Gastrocnemius medialis (tissue), 4 donors: ENCODE data around the gene RSF1. TPM values are rescaled to one million over a fixed set of nuclear protein-coding genes. Genes with fewer than 3 reads are reported as not detected.

ENCODE experiments used
- ATAC-seq, 2 donors: fragments of 150-250 bp; one replicate each; pipeline ENCODE4 v1.9.1; 2016
- DNase-seq, 2 donors: peaks; one replicate each; pipeline ENCODE4 v3.0.0-alpha.2; 2019
- H3K27ac ChIP-seq, 4 donors: fragments of 200-600 bp; sonication (generic); 1 replicate in 1 of 4; 2 replicates in 3 of 4; pipeline ENCODE4 v1.5.1; 2016 to 2018; ENCODE audit warnings: mild to moderate bottlenecking in 2 of 4, moderate library complexity in 1 of 4
- H3K27me3 ChIP-seq, 3 donors: fragments of 200-600 bp; sonication (generic) in 2 of 3; 1 replicate in 1 of 3; 2 replicates in 2 of 3; pipeline versions ENCODE4 v1.5.1 to v1.6.0; 2016 to 2019; ENCODE audit warnings: mild to moderate bottlenecking in 1 of 3, moderate library complexity in 1 of 3
- H3K36me3 ChIP-seq, 2 donors: fragments of 200-600 bp; sonication (generic) in 1 of 2; one replicate each; pipeline ENCODE4 v1.5.1; 2017 to 2018
- H3K4me1 ChIP-seq, 2 donors: fragments of 200-600 bp; sonication (generic) in 1 of 2; one replicate each; pipeline ENCODE4 v1.5.1; 2016 to 2017; ENCODE audit warnings: mild to moderate bottlenecking in 2 of 2
- H3K4me3 ChIP-seq, 4 donors: fragments of 200-600 bp; sonication (generic) in 3 of 4; 1 replicate in 1 of 4; 2 replicates in 3 of 4; pipeline ENCODE4 v1.5.1; 2016 to 2019; ENCODE audit warnings: mild to moderate bottlenecking in 2 of 4
- H3K9me3 ChIP-seq, 3 donors: fragments of 200-600 bp; sonication (generic) in 2 of 3; 1 replicate in 1 of 3; 2 replicates in 2 of 3; pipeline ENCODE4 v1.5.1; 2016 to 2019
- CTCF ChIP-seq, 5 experiments: fragments of 450-650 bp in 3 of 5; fragments of 200-600 bp in 2 of 5; sonication (generic) in 2 of 5; IDR thresholded peaks in 4 of 5; conservative IDR thresholded peaks in 1 of 5; 1 replicate in 4 of 5; 2 replicates in 1 of 5; pipeline ENCODE4 v1.5.1; 2016 to 2019; ENCODE audit warnings: antibody characterized with exemption in 5 of 5, mild to moderate bottlenecking in 3 of 5, moderate library complexity in 3 of 5
- POLR2A ChIP-seq, 2 donors: fragments of 450-650 bp; IDR thresholded peaks; one replicate each; pipeline ENCODE4 v1.6.1; 2017; ENCODE audit warnings: antibody characterized with exemption in 2 of 2, mild to moderate bottlenecking in 2 of 2, moderate library complexity in 2 of 2
- in situ Hi-C, 4 donors: fragments of 200-750 bp; cut with MboI; loops; one replicate each; pipeline versions ENCODE4 v1.15.0 to v1.8.0; 2017; ENCODE audit warnings: low sequenced_read_pairs in 4 of 4
- intact Hi-C: fragments of 100-400 bp; cut with DNase I; formaldehyde crosslinking; loops from one replicate; pipeline ENCODE4 v1.15.1; 2023; ENCODE audit warnings: low total_unique reads
- total RNA-seq, 4 donors: library from RNA; depleted of rRNA; stranded (reverse); fragments of >200 nt; gene quantifications; one replicate each; pipeline versions ENCODE4 v1.1.0 to v1.2.3, GENCODE V29; 2016

The RSF1 gene
- total RNA-seq, 4 donors from 2014 or later, result 17.9 to 48.4 (median 45.7) TPM

GRCh38 chr11:77687088-77687487 is 133.4 kb downstream of the RSF1 start:
- intact Hi-C loops, result no loop called here
- Histone ChIP-seq H3K9me3 (no peaks in the 10 kb centered on the region), H3K4me1 (no peaks in the 10 kb centered on the region), H3K36me3 (peaks cover 3 to 65% of the 10 kb centered on the region in 2 donors), H3K4me3 (no peak overlapping the region), H3K27me3 (no peaks in the 10 kb centered on the region), H3K27ac (no peak overlapping the region)
- DNase-seq (no peak), ATAC-seq (no peak)
- in situ Hi-C loops, result no loop called here
- no peak for TF ChIP-seq POLR2A (IDR thresholded peaks at IDR 0.05)
- TF ChIP-seq CTCF (IDR thresholded peaks at IDR 0.05 in 4 of 5, conservative IDR thresholded peaks at IDR 0.05 in 1 of 5), result no peak

- intact Hi-C loops, result no loop called here
- no peak overlapping the region for H3K4me3 ChIP-seq
- peaks cover 0 to 92% of the 10 kb centered on the region in 2 donors for H3K36me3 ChIP-seq
- no peaks in the 10 kb centered on the region for H3K9me3 ChIP-seq
- no peaks in the 10 kb centered on the region for H3K4me1 ChIP-seq
- in situ Hi-C loops, result no loop called here
- no peak overlapping the region for H3K27ac ChIP-seq
- ATAC-seq, result no peak
- H3K27me3 ChIP-seq, result no peaks in the 10 kb centered on the region
- DNase-seq, result no peak
- TF ChIP-seq POLR2A (IDR thresholded peaks at IDR 0.05) (no peak), CTCF (IDR thresholded peaks at IDR 0.05 in 4 of 5, conservative IDR thresholded peaks at IDR 0.05 in 1 of 5) (no peak)
Measured at GRCh38 chr11:77677138-77677537, 143.4 kb downstream of the RSF1 start.

GRCh38 chr11:77672264-77672663 is 148.3 kb downstream of the RSF1 start:
- Histone ChIP-seq H3K9me3 (no peaks in the 10 kb centered on the region), H3K4me1 (peaks cover 0 to 5% of the 10 kb centered on the region in 2 donors), H3K27me3 (no peaks in the 10 kb centered on the region), H3K36me3 (peaks cover 0 to 92% of the 10 kb centered on the region in 2 donors), H3K4me3 (no peak overlapping the region), H3K27ac (no peak overlapping the region)
- peak in 1 of 2 donors; percentile 62 for ATAC-seq
- no peak for TF ChIP-seq CTCF (IDR thresholded peaks at IDR 0.05 in 4 of 5, conservative IDR thresholded peaks at IDR 0.05 in 1 of 5)
- no peak for TF ChIP-seq POLR2A (IDR thresholded peaks at IDR 0.05)
- in situ Hi-C loops, result no loop called here
- peak in 1 of 2 donors; percentile 33 for DNase-seq
- intact Hi-C loops, result no loop called here

GRCh38 chr11:77669848-77670511 is 150.5 kb downstream of the RSF1 start:
- intact Hi-C loops, result no loop called here
- ATAC-seq (no peak), DNase-seq (no peak)
- TF ChIP-seq CTCF (IDR thresholded peaks at IDR 0.05 in 4 of 5, conservative IDR thresholded peaks at IDR 0.05 in 1 of 5) (no peak), POLR2A (IDR thresholded peaks at IDR 0.05) (no peak)
- in situ Hi-C loops, result no loop called here
- no peaks in the 10 kb centered on the region for H3K9me3 ChIP-seq
- H3K27me3 ChIP-seq, result no peaks in the 10 kb centered on the region
- H3K4me1 ChIP-seq, result peaks cover 0 to 5% of the 10 kb centered on the region in 2 donors
- H3K4me3 ChIP-seq, result no peak overlapping the region
- no peak overlapping the region for H3K27ac ChIP-seq
- peaks cover 0 to 84% of the 10 kb centered on the region in 2 donors for H3K36me3 ChIP-seq

- Histone ChIP-seq H3K36me3 (peaks cover 0 to 72% of the 10 kb centered on the region in 2 donors), H3K4me1 (peaks cover 0 to 5% of the 10 kb centered on the region in 2 donors), H3K4me3 (no peak overlapping the region), H3K9me3 (no peaks in the 10 kb centered on the region), H3K27ac (no peak overlapping the region), H3K27me3 (no peaks in the 10 kb centered on the region)
- no peak for ATAC-seq
- TF ChIP-seq CTCF (IDR thresholded peaks at IDR 0.05 in 4 of 5, conservative IDR thresholded peaks at IDR 0.05 in 1 of 5) (no peak), POLR2A (IDR thresholded peaks at IDR 0.05) (no peak)
- DNase-seq, result no peak
- in situ Hi-C loops (no loop called here), intact Hi-C loops (no loop called here)
Measured at GRCh38 chr11:77668760-77669159, 151.8 kb downstream of the RSF1 start.
